HL-60 (cell line): ENCODE data around the gene TMEM63C.
A peak's percentile ranks its signal among the peaks of the same experiment; 100 is the strongest.

Experiments
- DNase-seq, 2 experiments: peaks; one replicate each; pipeline ENCODE4 v3.0.0-alpha.2; 2010 to 2020; ENCODE audit warnings: low read depth in 1 of 2, low spot score in 1 of 2
- H3K27ac ChIP-seq: fragments of 250-450 bp; sonication (Bioruptor Pico); replicated peaks from 2 replicates; pipeline ENCODE4 v1.5.1; 2020; ENCODE audit warnings: mild to moderate bottlenecking, moderate library complexity
- H3K27me3 ChIP-seq: fragments of 250-450 bp; sonication (Bioruptor Pico); 2 replicates; pipeline ENCODE4 v1.5.1; 2021; ENCODE audit warnings: mild to moderate bottlenecking, moderate library complexity; ENCODE audit not compliant: insufficient read depth, poor library complexity, severe bottlenecking
- H3K4me3 ChIP-seq: replicated peaks from 2 replicates; pipeline ENCODE4 v1.5.1; 2011; ENCODE audit warnings: mild to moderate bottlenecking, control low read depth, low read length; ENCODE audit not compliant: insufficient read depth
- GABPA ChIP-seq: IDR thresholded peaks from 2 replicates; pipeline ENCODE4 v1.6.1; 2012; ENCODE audit warnings: low read depth
- POLR2AphosphoS5 ChIP-seq: IDR thresholded peaks from 2 replicates; pipeline ENCODE4 v1.6.1; 2012; ENCODE audit warnings: low read depth
- SPI1 ChIP-seq: IDR thresholded peaks from 2 replicates; pipeline ENCODE4 v1.6.1; 2012; ENCODE audit warnings: low read depth, mild to moderate bottlenecking, borderline replicate concordance
- TF ChIP-seq, protein P1 (sequence below): IDR thresholded peaks from 2 replicates; pipeline ENCODE4 v1.6.1; 2012; ENCODE audit warnings: low read depth; ENCODE audit not compliant: insufficient replicate concordance
- TF ChIP-seq, protein P2 (sequence below): IDR thresholded peaks from one replicate; pipeline ENCODE4 v1.5.1; 2011; ENCODE audit warnings: low read length, control low read depth, inconsistent platforms; ENCODE audit not compliant: insufficient read depth

Gene TMEM63C

DNA sequence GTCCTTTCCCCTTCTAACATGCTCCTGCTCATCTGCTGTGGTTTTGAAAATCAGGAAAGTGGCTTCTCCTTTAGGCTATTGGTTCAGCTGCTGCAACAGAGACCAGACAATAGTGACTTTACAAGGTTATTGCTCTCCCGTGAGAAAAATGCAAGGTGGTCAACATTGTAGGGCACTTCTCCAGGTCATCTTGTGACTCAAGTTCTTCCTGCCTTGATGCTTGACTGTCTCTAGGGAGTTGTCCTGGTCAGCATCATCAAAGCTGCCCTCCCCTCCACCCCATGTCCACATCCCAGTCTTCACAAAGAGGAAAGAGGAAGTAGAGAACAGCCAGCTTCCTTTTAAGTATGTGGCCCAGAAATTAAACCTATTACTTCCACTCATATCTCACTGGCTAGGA lies 3.9 kb upstream of the TMEM63C start:
- no peaks in the 10 kb centered on the region for H3K27me3 ChIP-seq
- H3K4me3 ChIP-seq, result no peak overlapping the region
- peak in 1 of 2 experiments; percentile 8 for DNase-seq
- TF ChIP-seq POLR2AphosphoS5, result no peak
- peak; percentile 14; the same call in 1 of the 2 replicates for TF ChIP-seq SPI1
- no peak overlapping the region for H3K27ac ChIP-seq

DNA sequence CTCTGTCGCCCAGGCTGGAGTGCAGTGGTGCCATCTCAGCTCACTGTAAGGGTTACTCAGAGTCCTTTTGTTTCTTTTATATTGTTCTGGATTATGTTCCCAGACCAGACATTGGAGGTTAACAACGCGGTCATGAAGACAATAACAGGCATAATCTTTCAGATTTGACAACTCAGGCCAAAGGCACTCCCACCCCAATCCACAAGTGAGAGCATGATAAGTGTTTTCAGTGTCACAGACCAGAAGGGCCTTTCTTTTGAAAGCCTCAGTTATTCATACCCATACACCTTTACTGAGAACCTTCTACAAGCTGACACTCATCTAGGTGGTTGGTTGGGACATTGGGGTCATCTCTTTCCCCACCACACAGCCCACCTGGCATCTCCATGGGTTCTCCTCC lies 2.9 kb upstream of the TMEM63C start:
- no peak for TF ChIP-seq POLR2AphosphoS5
- Histone ChIP-seq H3K27me3 (no peaks in the 10 kb centered on the region), H3K27ac (no peak overlapping the region)

DNA sequence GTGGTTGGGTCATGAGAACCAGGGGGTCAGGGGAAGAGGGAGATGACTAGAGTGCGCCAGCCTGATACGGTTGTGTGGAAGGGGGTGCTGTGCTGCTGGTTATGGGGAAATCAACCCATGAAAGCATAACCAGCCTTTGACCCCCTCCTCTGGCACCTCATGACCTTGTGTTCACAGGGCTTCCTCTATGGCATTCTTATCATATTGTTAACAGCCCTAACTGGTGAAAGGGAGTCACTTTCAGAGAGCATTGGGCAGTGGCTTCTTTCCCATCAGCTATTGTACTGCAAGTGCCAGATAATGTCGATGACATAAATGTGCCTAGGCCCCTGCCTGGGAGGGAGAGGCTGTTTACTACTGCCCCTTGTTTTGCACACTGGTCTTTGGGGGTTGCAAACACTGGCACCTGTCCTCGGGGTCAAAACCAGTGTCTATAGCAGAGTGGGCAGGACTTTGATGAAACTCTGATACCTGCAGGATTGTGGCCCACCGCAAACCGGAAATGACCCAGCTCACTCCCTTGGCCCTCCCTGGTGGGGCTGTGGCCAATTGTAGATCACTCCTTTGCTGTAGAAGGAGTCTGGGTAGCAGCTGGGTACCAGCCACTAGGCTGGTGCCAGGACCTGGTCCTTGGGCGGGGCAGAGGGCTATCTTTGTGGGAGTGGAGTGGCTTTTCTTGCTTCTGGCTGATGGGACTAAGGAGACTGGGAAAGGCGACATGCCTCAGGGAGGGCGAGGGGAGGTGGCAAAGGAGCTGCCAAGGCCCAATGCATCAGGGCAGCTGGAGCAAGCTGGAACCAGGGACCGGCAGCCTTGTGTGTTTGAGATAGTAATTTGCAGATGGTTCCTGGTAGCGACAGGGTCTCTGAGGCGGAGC lies 634 bp upstream of the TMEM63C start:
- DNase-seq, result no peak
- H3K27me3 ChIP-seq, result no peaks in the 10 kb centered on the region
- H3K4me3 ChIP-seq, result peak overlapping the region; percentile 75; the same call in 1 of the 2 replicates
- no peak overlapping the region for H3K27ac ChIP-seq
- no peak for TF ChIP-seq SPI1
- TF ChIP-seq POLR2AphosphoS5, result no peak
- TF ChIP-seq, protein P1, sequence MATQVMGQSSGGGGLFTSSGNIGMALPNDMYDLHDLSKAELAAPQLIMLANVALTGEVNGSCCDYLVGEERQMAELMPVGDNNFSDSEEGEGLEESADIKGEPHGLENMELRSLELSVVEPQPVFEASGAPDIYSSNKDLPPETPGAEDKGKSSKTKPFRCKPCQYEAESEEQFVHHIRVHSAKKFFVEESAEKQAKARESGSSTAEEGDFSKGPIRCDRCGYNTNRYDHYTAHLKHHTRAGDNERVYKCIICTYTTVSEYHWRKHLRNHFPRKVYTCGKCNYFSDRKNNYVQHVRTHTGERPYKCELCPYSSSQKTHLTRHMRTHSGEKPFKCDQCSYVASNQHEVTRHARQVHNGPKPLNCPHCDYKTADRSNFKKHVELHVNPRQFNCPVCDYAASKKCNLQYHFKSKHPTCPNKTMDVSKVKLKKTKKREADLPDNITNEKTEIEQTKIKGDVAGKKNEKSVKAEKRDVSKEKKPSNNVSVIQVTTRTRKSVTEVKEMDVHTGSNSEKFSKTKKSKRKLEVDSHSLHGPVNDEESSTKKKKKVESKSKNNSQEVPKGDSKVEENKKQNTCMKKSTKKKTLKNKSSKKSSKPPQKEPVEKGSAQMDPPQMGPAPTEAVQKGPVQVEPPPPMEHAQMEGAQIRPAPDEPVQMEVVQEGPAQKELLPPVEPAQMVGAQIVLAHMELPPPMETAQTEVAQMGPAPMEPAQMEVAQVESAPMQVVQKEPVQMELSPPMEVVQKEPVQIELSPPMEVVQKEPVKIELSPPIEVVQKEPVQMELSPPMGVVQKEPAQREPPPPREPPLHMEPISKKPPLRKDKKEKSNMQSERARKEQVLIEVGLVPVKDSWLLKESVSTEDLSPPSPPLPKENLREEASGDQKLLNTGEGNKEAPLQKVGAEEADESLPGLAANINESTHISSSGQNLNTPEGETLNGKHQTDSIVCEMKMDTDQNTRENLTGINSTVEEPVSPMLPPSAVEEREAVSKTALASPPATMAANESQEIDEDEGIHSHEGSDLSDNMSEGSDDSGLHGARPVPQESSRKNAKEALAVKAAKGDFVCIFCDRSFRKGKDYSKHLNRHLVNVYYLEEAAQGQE, result no peak
- no peak for TF ChIP-seq GABPA
- TF ChIP-seq, protein P2, sequence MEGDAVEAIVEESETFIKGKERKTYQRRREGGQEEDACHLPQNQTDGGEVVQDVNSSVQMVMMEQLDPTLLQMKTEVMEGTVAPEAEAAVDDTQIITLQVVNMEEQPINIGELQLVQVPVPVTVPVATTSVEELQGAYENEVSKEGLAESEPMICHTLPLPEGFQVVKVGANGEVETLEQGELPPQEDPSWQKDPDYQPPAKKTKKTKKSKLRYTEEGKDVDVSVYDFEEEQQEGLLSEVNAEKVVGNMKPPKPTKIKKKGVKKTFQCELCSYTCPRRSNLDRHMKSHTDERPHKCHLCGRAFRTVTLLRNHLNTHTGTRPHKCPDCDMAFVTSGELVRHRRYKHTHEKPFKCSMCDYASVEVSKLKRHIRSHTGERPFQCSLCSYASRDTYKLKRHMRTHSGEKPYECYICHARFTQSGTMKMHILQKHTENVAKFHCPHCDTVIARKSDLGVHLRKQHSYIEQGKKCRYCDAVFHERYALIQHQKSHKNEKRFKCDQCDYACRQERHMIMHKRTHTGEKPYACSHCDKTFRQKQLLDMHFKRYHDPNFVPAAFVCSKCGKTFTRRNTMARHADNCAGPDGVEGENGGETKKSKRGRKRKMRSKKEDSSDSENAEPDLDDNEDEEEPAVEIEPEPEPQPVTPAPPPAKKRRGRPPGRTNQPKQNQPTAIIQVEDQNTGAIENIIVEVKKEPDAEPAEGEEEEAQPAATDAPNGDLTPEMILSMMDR, result no peak

More for the DNA sequence above, 2.9 kb upstream of the TMEM63C start:
- no peak overlapping the region for H3K4me3 ChIP-seq
- DNase-seq, result no peak

DNA sequence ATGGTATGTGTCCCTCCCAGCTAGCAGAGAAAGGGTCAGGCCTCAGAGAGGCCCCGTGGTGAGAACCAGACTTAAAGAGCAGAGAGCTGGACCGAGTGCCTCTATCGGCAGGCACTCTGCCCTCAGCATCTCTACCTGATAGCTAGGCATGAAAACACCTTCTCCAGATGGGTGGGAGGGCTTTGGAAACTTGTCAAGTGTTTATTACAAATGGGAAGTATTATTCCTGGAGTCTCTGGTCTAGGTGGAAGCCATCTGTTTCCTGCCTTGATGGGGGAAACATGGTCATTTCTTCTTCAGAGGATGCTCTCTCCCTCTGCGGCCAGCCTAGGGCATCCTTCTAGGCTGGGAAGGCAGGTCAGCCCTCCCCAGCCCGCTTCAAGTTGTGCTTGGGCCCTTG lies 2.3 kb downstream of the TMEM63C start:
- no peak overlapping the region for H3K27ac ChIP-seq
- TF ChIP-seq, protein P1, result no peak
- TF ChIP-seq, protein P2, result no peak
- TF ChIP-seq GABPA, result no peak
- no peak for TF ChIP-seq SPI1
- TF ChIP-seq POLR2AphosphoS5, result no peak
- DNase-seq, result no peak
- no peaks in the 10 kb centered on the region for H3K27me3 ChIP-seq
- no peak overlapping the region for H3K4me3 ChIP-seq
